ENCODE measurements around the gene HNRNPK.

- TF ChIP-seq POLR2AphosphoS5 (IDR thresholded peaks at IDR 0.05) (peak in 1 of 3 donors; percentile 22), POLR2A (IDR thresholded peaks at IDR 0.05) (no peak)
These were observed 59.5 kb downstream of the HNRNPK start for GRCh38 chr9:83920469-83920926.
